SK-N-MC (cell line): ENCODE data around the gene FN3K.

Experiments used
- DNase-seq: peaks from one replicate; pipeline ENCODE4 v3.0.0-alpha.2; 2011; ENCODE audit warnings: low read depth, low spot score
- H3K27ac ChIP-seq: fragments of 200-600 bp; sonication (generic); 2 replicates; pipeline ENCODE4 v1.5.1; 2016; ENCODE audit warnings: mixed run types
- H3K36me3 ChIP-seq: fragments of 200-600 bp; sonication (generic); 2 replicates; pipeline ENCODE4 v1.6.1; 2017; ENCODE audit warnings: antibody characterized with exemption, low read length, mixed read lengths; ENCODE audit not compliant: insufficient read depth
- H3K4me3 ChIP-seq: fragments of 200-600 bp; sonication (generic); 2 replicates; pipeline ENCODE4 v1.5.1; 2016
- H3K9ac ChIP-seq: fragments of 200-600 bp; sonication (generic); 2 replicates; pipeline ENCODE4 v1.8.0; 2017; ENCODE audit warnings: mixed run types, mixed read lengths; ENCODE audit not compliant: insufficient read length
- H3K9me3 ChIP-seq: fragments of 200-600 bp; sonication (generic); 2 replicates; pipeline ENCODE4 v1.6.1; 2017; ENCODE audit warnings: low read depth, mild to moderate bottlenecking, antibody characterized with exemption, low read length, moderate library complexity, mixed read lengths
- EZH2 ChIP-seq: fragments of 200-600 bp; sonication (generic); IDR thresholded peaks from one replicate; pipeline ENCODE4 v1.6.1; 2017; ENCODE audit warnings: antibody characterized with exemption
- FOXP2 ChIP-seq: optimal IDR thresholded peaks from 2 replicates; pipeline ENCODE3; 2011; ENCODE audit warnings: mild to moderate bottlenecking, moderate library complexity; ENCODE audit not compliant: insufficient read depth; ENCODE audit errors: extremely low read length, control extremely low read depth
- POLR2AphosphoS5 ChIP-seq: IDR thresholded peaks from 2 replicates; pipeline ENCODE4 v1.6.1; 2012; ENCODE audit warnings: mild to moderate bottlenecking, low read depth, low read length, borderline replicate concordance

The FN3K gene

GRCh38 chr17:82726427-82726826, 9.0 kb upstream of the FN3K start:
- H3K4me3 ChIP-seq: no peak overlapping the region
- peaks cover 10% of the 10 kb centered on the region; the same call in 1 of the 2 replicates for H3K36me3 ChIP-seq
- H3K9me3 ChIP-seq: no peaks in the 10 kb centered on the region
- H3K9ac ChIP-seq: no peak overlapping the region
- DNase-seq: no peak
- TF ChIP-seq FOXP2 (no peak), EZH2 (no peak), POLR2AphosphoS5 (no peak)
- no peak overlapping the region for H3K27ac ChIP-seq

GRCh38 chr17:82729479-82730260, 5.7 kb upstream of the FN3K start:
- no peak for DNase-seq
- TF ChIP-seq FOXP2 (no peak), EZH2 (no peak), POLR2AphosphoS5 (no peak)
- peaks cover 14% of the 10 kb centered on the region; the same call in 1 of the 2 replicates for H3K36me3 ChIP-seq
- H3K27ac ChIP-seq: no peak overlapping the region
- H3K4me3 ChIP-seq: no peak overlapping the region
- no peaks in the 10 kb centered on the region for H3K9me3 ChIP-seq
- H3K9ac ChIP-seq: no peak overlapping the region

GRCh38 chr17:82732118-82732743, 3.2 kb upstream of the FN3K start:
- H3K36me3 ChIP-seq: peaks cover 12% of the 10 kb centered on the region; the same call in 1 of the 2 replicates
- DNase-seq: no peak
- H3K4me3 ChIP-seq: no peak overlapping the region
- no peaks in the 10 kb centered on the region for H3K9me3 ChIP-seq
- H3K27ac ChIP-seq: no peak overlapping the region
- H3K9ac ChIP-seq: no peak overlapping the region
- TF ChIP-seq FOXP2 (no peak), POLR2AphosphoS5 (no peak), EZH2 (no peak)

- Histone ChIP-seq H3K9me3 (peaks cover 4% of the 10 kb centered on the region; the same call in 1 of the 2 replicates), H3K4me3 (no peak overlapping the region), H3K36me3 (peaks cover 25% of the 10 kb centered on the region), H3K9ac (no peak overlapping the region), H3K27ac (no peak overlapping the region)
- DNase-seq: no peak
- TF ChIP-seq EZH2 (no peak), POLR2AphosphoS5 (no peak), FOXP2 (no peak)
These were observed 1.2 kb downstream of the FN3K start for GRCh38 chr17:82736511-82737185.

- Histone ChIP-seq H3K4me3 (no peak overlapping the region), H3K27ac (no peak overlapping the region), H3K9me3 (peaks cover 4% of the 10 kb centered on the region; the same call in 1 of the 2 replicates), H3K9ac (no peak overlapping the region), H3K36me3 (peaks cover 22% of the 10 kb centered on the region)
- TF ChIP-seq EZH2: no peak
- no peak for TF ChIP-seq POLR2AphosphoS5
- no peak for TF ChIP-seq FOXP2
- DNase-seq: no peak
These were observed 2.8 kb downstream of the FN3K start for GRCh38 chr17:82737967-82738877.

- Histone ChIP-seq H3K36me3 (peaks cover 17% of the 10 kb centered on the region), H3K9ac (no peak overlapping the region), H3K27ac (no peak overlapping the region), H3K9me3 (peaks cover 4% of the 10 kb centered on the region; the same call in 1 of the 2 replicates), H3K4me3 (no peak overlapping the region)
- DNase-seq: no peak
- no peak for TF ChIP-seq FOXP2
- no peak for TF ChIP-seq POLR2AphosphoS5
- no peak for TF ChIP-seq EZH2
These were observed 5.7 kb downstream of the FN3K start for GRCh38 chr17:82740906-82741759.
